ENCODE measurements around the gene HSD17B4. TPM values are rescaled to one million over a fixed set of nuclear protein-coding genes. Genes with fewer than 3 reads are reported as not detected.

The HSD17B4 gene
- total RNA-seq, 5 donors from 2014 or later (not counting 1 experiment from before 2014, with no cell fraction given), result 32.1 to 79.6 (median 54.0) TPM

DNA sequence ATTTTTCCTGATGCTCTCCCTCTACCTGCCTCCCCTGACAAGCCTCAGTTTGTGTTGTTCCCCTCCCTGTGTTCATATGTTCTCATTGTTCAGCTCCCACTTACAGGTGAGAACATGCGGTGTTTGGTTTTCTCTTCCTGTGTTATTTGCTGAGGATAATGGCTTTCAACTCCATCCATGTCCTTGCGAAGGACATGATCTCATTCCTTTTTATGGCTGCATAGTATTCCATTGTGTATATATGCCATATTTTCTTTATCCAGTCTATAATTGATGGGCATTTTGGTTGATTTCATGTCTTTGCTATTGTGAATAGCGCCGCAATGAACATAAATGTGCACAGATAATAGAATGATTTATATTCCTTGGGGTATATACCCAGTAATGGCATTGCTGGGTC, 99.5 kb downstream of the HSD17B4 start:
- no peaks in the 10 kb centered on the region for H3K27me3 Mint-ChIP-seq
- no peak overlapping the region for H3K4me3 Mint-ChIP-seq
- no peak overlapping the region for H3K4me3 ChIP-seq (ENCODE audit: control insufficient read depth in 1 of 2, extremely low read depth in 1 of 2, low read length in 1 of 2)
- no peak for ATAC-seq (replicated peaks in 1 of 4)
- no peaks in the 10 kb centered on the region for H3K4me1 Mint-ChIP-seq
- no peaks in the 10 kb centered on the region for H3K9me3 ChIP-seq
- WGBS (ENCODE audit: insufficient coverage), result no CpG with 5 or more reads among the region's 4 CpGs
- peaks cover 16 to 18% (median 18%) of the 10 kb centered on the region in 3 donors for H3K9me3 Mint-ChIP-seq
- H3K27ac Mint-ChIP-seq, result no peak overlapping the region
- no peaks in the 10 kb centered on the region for H3K27me3 ChIP-seq (replicated peaks in 1 of 2; ENCODE audit: control insufficient read depth in 2 of 2, extremely low read depth in 1 of 2, insufficient read depth in 2 of 2, low read length in 1 of 2)
- H3K36me3 ChIP-seq (ENCODE audit: control insufficient read depth in 2 of 2, extremely low read depth in 1 of 2, insufficient read depth in 1 of 2, low read length in 1 of 2), result no peaks in the 10 kb centered on the region
- H3K27ac ChIP-seq (ENCODE audit: low read length), result no peak overlapping the region
- POLR2A ChIA-PET, result no interaction called here
- DNase-seq, result no peak
- peaks cover 22% of the 10 kb centered on the region for H3K36me3 Mint-ChIP-seq
- no peaks in the 10 kb centered on the region for H3K4me1 ChIP-seq (ENCODE audit: control insufficient read depth in 1 of 2, extremely low read depth in 1 of 2, insufficient read depth in 2 of 2, low read length in 2 of 2)
- CTCF ChIA-PET, result no interaction called here

DNA sequence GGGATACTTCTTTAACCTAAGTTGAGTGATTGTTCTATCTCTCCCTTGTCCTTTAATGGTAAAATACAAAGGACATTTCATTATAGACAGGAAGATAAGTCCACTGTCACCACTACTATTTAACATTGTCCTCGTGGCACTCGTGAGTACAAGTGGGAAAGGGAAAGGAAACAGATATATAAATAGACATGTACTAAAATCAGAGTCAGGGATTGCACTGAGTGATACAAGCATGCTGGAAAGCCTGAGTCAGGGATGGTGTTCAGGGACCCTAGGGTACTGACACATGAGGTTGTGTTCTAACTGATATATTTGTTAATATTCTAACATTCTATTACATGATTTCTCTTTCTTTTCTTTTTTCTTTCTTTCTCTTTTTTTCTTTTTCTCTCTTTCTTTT, 102.3 kb downstream of the HSD17B4 start:
- peaks cover 24% of the 10 kb centered on the region for H3K36me3 Mint-ChIP-seq
- H3K27me3 ChIP-seq (replicated peaks in 1 of 2; ENCODE audit: control insufficient read depth in 2 of 2, extremely low read depth in 1 of 2, insufficient read depth in 2 of 2, low read length in 1 of 2), result no peaks in the 10 kb centered on the region
- ATAC-seq (replicated peaks in 1 of 4) (no peak), DNase-seq (no peak)
- H3K27ac Mint-ChIP-seq, result no peak overlapping the region
- ChIA-PET POLR2A (no interaction called here), CTCF (no interaction called here)
- no peak overlapping the region for H3K27ac ChIP-seq (ENCODE audit: low read length)
- no peak overlapping the region for H3K4me3 ChIP-seq (ENCODE audit: control insufficient read depth in 1 of 2, extremely low read depth in 1 of 2, low read length in 1 of 2)
- H3K9me3 Mint-ChIP-seq, result peaks cover 26 to 40% (median 27%) of the 10 kb centered on the region in 3 donors
- WGBS (ENCODE audit: insufficient coverage), result no CpG with 5 or more reads among the region's 2 CpGs
- H3K27me3 Mint-ChIP-seq, result no peaks in the 10 kb centered on the region
- no peaks in the 10 kb centered on the region for H3K4me1 ChIP-seq (ENCODE audit: control insufficient read depth in 1 of 2, extremely low read depth in 1 of 2, insufficient read depth in 2 of 2, low read length in 2 of 2)
- no peaks in the 10 kb centered on the region for H3K4me1 Mint-ChIP-seq
- no peaks in the 10 kb centered on the region for H3K36me3 ChIP-seq (ENCODE audit: control insufficient read depth in 2 of 2, extremely low read depth in 1 of 2, insufficient read depth in 1 of 2, low read length in 1 of 2)
- no peaks in the 10 kb centered on the region for H3K9me3 ChIP-seq
- no peak overlapping the region for H3K4me3 Mint-ChIP-seq

DNA sequence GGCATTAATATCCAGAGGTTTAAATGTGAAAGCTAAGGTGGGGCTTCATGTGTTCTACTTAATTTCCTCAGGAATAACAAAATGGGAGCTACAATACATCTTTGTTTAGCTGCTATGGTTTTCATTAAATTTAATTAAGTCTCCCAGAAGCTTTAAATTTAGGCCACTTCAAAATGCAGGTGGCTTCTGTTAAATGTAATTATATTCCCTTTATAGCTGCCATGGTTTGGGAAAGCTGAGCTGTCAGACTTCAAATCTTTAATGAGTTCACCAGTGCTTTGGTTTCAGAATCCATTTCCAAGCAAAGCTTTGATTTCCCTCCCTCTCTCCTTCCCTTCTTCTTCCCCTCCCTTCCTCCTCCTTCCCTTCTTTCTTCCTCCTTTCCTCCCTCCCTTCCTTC, 118.6 kb downstream of the HSD17B4 start:
- ATAC-seq (replicated peaks in 1 of 4) (no peak), DNase-seq (no peak)
- Mint-ChIP-seq H3K4me3 (no peak overlapping the region), H3K27me3 (peaks cover 3 to 6% of the 10 kb centered on the region in 2 donors), H3K9me3 (no peaks in the 10 kb centered on the region), H3K36me3 (no peaks in the 10 kb centered on the region), H3K27ac (no peak overlapping the region), H3K4me1 (no peaks in the 10 kb centered on the region)
- no peaks in the 10 kb centered on the region for H3K4me1 ChIP-seq (ENCODE audit: control insufficient read depth in 1 of 2, extremely low read depth in 1 of 2, insufficient read depth in 2 of 2, low read length in 2 of 2)
- no peaks in the 10 kb centered on the region for H3K27me3 ChIP-seq (replicated peaks in 1 of 2; ENCODE audit: control insufficient read depth in 2 of 2, extremely low read depth in 1 of 2, insufficient read depth in 2 of 2, low read length in 1 of 2)
- POLR2A ChIA-PET, result no interaction called here
- H3K36me3 ChIP-seq (ENCODE audit: control insufficient read depth in 2 of 2, extremely low read depth in 1 of 2, insufficient read depth in 1 of 2, low read length in 1 of 2), result no peaks in the 10 kb centered on the region
- H3K9me3 ChIP-seq, result no peaks in the 10 kb centered on the region
- no peak overlapping the region for H3K27ac ChIP-seq (ENCODE audit: low read length)
- CTCF ChIA-PET, result no interaction called here
- H3K4me3 ChIP-seq (ENCODE audit: control insufficient read depth in 1 of 2, extremely low read depth in 1 of 2, low read length in 1 of 2), result no peak overlapping the region

DNA sequence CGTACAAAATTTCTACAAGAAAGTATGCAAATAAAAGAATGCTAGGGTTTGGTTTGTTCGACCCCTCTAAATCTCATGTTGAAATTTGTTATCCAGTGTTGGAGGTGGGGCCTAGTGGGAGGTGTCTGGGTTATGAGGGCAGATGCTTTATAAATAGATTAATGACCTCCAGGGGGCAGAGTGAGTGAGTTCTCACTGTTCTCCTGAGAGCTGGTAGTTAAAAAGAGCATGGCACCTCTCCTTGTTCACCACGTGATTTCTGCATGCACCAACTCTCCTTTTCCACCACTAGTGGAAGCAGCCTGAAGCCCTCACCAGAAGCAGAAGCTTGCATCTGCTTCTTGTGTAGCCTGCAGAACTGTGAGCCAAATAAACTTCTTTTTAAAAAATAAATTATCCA, 126.6 kb downstream of the HSD17B4 start:
- Histone ChIP-seq H3K27ac (ENCODE audit: low read length) (no peak overlapping the region), H3K36me3 (ENCODE audit: control insufficient read depth in 2 of 2, extremely low read depth in 1 of 2, insufficient read depth in 1 of 2, low read length in 1 of 2) (no peaks in the 10 kb centered on the region), H3K4me3 (ENCODE audit: control insufficient read depth in 1 of 2, extremely low read depth in 1 of 2, low read length in 1 of 2) (no peak overlapping the region), H3K27me3 (replicated peaks in 1 of 2; ENCODE audit: control insufficient read depth in 2 of 2, extremely low read depth in 1 of 2, insufficient read depth in 2 of 2, low read length in 1 of 2) (no peaks in the 10 kb centered on the region), H3K4me1 (ENCODE audit: control insufficient read depth in 1 of 2, extremely low read depth in 1 of 2, insufficient read depth in 2 of 2, low read length in 2 of 2) (no peaks in the 10 kb centered on the region), H3K9me3 (no peaks in the 10 kb centered on the region)
- Mint-ChIP-seq H3K27ac (no peak overlapping the region), H3K4me3 (no peak overlapping the region), H3K9me3 (no peaks in the 10 kb centered on the region), H3K27me3 (peaks cover 0 to 2% of the 10 kb centered on the region in 2 donors), H3K4me1 (no peaks in the 10 kb centered on the region), H3K36me3 (no peaks in the 10 kb centered on the region)
- CTCF ChIA-PET, result no interaction called here
- DNase-seq, result peak in 1 of 35 experiments; percentile 1
- WGBS (ENCODE audit: insufficient coverage), result no CpG with 5 or more reads among the region's 3 CpGs
- POLR2A ChIA-PET, result no interaction called here
- no peak for ATAC-seq (replicated peaks in 1 of 4)

DNA sequence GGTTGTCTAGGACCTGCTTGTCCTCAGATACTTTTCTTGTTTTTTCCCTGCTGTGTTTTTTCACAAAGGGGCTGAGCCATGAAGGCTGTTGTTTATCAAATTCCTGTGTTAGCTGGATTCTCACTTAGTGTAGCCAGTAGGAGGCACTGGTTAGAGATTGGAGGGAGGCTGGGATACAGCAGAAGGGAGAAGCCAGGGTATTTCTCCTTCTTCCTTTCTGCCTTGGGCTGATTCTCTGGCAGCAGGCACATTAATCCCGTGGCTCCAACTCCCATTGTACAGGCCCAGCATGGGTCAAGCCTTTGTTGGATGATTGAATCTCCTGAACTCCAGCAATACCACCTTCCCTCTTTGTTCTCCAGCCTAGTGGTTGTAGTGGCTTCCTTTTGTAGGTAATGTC, 130.7 kb downstream of the HSD17B4 start:
- DNase-seq (no peak), ATAC-seq (replicated peaks in 1 of 4) (no peak)
- H3K4me1 ChIP-seq (ENCODE audit: control insufficient read depth in 1 of 2, extremely low read depth in 1 of 2, insufficient read depth in 2 of 2, low read length in 2 of 2), result no peaks in the 10 kb centered on the region
- POLR2A ChIA-PET, result no interaction called here
- Mint-ChIP-seq H3K36me3 (no peaks in the 10 kb centered on the region), H3K9me3 (no peaks in the 10 kb centered on the region), H3K4me3 (no peak overlapping the region), H3K4me1 (no peaks in the 10 kb centered on the region), H3K27me3 (peaks cover 0 to 4% of the 10 kb centered on the region in 2 donors), H3K27ac (no peak overlapping the region)
- CTCF ChIA-PET, result no interaction called here
- H3K9me3 ChIP-seq, result no peaks in the 10 kb centered on the region
- H3K4me3 ChIP-seq (ENCODE audit: control insufficient read depth in 1 of 2, extremely low read depth in 1 of 2, low read length in 1 of 2), result no peak overlapping the region
- H3K27ac ChIP-seq (ENCODE audit: low read length), result no peak overlapping the region
- no peaks in the 10 kb centered on the region for H3K36me3 ChIP-seq (ENCODE audit: control insufficient read depth in 2 of 2, extremely low read depth in 1 of 2, insufficient read depth in 1 of 2, low read length in 1 of 2)
- H3K27me3 ChIP-seq (replicated peaks in 1 of 2; ENCODE audit: control insufficient read depth in 2 of 2, extremely low read depth in 1 of 2, insufficient read depth in 2 of 2, low read length in 1 of 2), result no peaks in the 10 kb centered on the region
- no CpG with 5 or more reads among the region's 1 CpG for WGBS (ENCODE audit: insufficient coverage)

DNA sequence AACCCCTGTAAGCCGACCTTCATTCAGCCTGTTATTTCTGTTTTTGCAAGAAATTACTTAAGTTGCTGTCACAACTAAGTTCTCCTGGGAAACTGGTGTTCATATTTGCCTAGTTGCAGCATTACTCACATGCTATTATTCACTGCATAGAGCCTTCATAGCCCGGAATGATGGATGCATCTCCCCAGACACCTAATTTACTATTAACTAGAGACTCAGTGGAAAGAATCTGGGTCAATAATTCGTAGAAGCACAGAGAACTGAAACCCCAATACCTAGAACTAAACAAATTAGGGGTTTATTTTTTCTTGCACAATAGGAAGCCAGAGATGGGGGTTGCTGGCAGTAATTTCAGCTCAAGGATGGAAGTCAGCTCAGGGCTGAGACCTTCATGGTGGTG, 131.4 kb downstream of the HSD17B4 start:
- Mint-ChIP-seq H3K4me3 (no peak overlapping the region), H3K27ac (no peak overlapping the region), H3K9me3 (no peaks in the 10 kb centered on the region), H3K36me3 (no peaks in the 10 kb centered on the region), H3K27me3 (peaks cover 0 to 4% of the 10 kb centered on the region in 2 donors), H3K4me1 (no peaks in the 10 kb centered on the region)
- no peaks in the 10 kb centered on the region for H3K36me3 ChIP-seq (ENCODE audit: control insufficient read depth in 2 of 2, extremely low read depth in 1 of 2, insufficient read depth in 1 of 2, low read length in 1 of 2)
- no peaks in the 10 kb centered on the region for H3K27me3 ChIP-seq (replicated peaks in 1 of 2; ENCODE audit: control insufficient read depth in 2 of 2, extremely low read depth in 1 of 2, insufficient read depth in 2 of 2, low read length in 1 of 2)
- DNase-seq (no peak), ATAC-seq (replicated peaks in 1 of 4) (no peak)
- H3K27ac ChIP-seq (ENCODE audit: low read length), result no peak overlapping the region
- ChIA-PET POLR2A (no interaction called here), CTCF (no interaction called here)
- H3K4me3 ChIP-seq (ENCODE audit: control insufficient read depth in 1 of 2, extremely low read depth in 1 of 2, low read length in 1 of 2), result no peak overlapping the region
- H3K9me3 ChIP-seq, result no peaks in the 10 kb centered on the region
- 86% methylated on average over 1 of the region's 3 CpGs for WGBS (ENCODE audit: insufficient coverage)
- no peaks in the 10 kb centered on the region for H3K4me1 ChIP-seq (ENCODE audit: control insufficient read depth in 1 of 2, extremely low read depth in 1 of 2, insufficient read depth in 2 of 2, low read length in 2 of 2)

All from T-cell (primary cell).